PC-9 (cell line): ENCODE data around the gene TMEM185A. TPM values are rescaled to one million over a fixed set of nuclear protein-coding genes. Genes with fewer than 3 reads are reported as not detected.

Experiments
- BruUV-seq: library from RNA; stranded (reverse); fragments of 400-500 nt; replicated peaks from 2 replicates; lab custom pipeline; 2021; lab: Mats Ljungman, UMichigan
- CTCF ChIA-PET: fragments of 300-600 bp; sonication (Branson Sonifier 250); formaldehyde crosslinking; loops from one replicate; lab custom pipeline; 2022; ENCODE audit warnings: antibody characterized with exemption; lab: Charles Lee
- POLR2A ChIA-PET: fragments of 300-600 bp; sonication (Branson Sonifier 250); formaldehyde crosslinking; loops from one replicate; lab custom pipeline; 2022; ENCODE audit warnings: antibody characterized with exemption; ENCODE audit not compliant: unreplicated experiment; lab: Charles Lee
- DNase-seq, 2 experiments: peaks; one replicate each; pipeline versions ENCODE4 v3.0.0 to v3.0.0-alpha.2; 2015 to 2022; ENCODE audit warnings: mixed read lengths in 1 of 2
- H2AFZ ChIP-seq: fragments of 200-600 bp; sonication (generic); 2 replicates; pipeline ENCODE4 v1.8.1; 2017; ENCODE audit warnings: antibody characterized with exemption
- H3F3A ChIP-seq: fragments of 200-600 bp; sonication (generic); 2 replicates; pipeline ENCODE4 v1.8.1; 2017; ENCODE audit warnings: antibody characterized with exemption, mild to moderate bottlenecking, low read depth; ENCODE audit not compliant: insufficient read depth
- H3K27ac ChIP-seq: fragments of 200-600 bp; sonication (generic); 2 replicates; pipeline ENCODE4 v1.6.1; 2016; ENCODE audit warnings: mixed run types
- H3K27me3 ChIP-seq: fragments of 200-600 bp; sonication (generic); 2 replicates; pipeline ENCODE4 v1.6.1; 2016; ENCODE audit warnings: low read depth, mixed run types; ENCODE audit not compliant: insufficient read depth
- H3K36me3 ChIP-seq: fragments of 200-600 bp; sonication (generic); 2 replicates; pipeline ENCODE4 v1.6.1; 2016; ENCODE audit warnings: low read depth, mixed run types
- H3K4me1 ChIP-seq: fragments of 200-600 bp; sonication (generic); replicated peaks from 2 replicates; pipeline ENCODE4 v1.6.1; 2016; ENCODE audit warnings: mixed run types; ENCODE audit not compliant: insufficient read depth
- H3K4me2 ChIP-seq: fragments of 200-600 bp; sonication (generic); 2 replicates; pipeline ENCODE4 v1.6.1; 2017; ENCODE audit warnings: mixed run types
- H3K4me3 ChIP-seq: fragments of 200-600 bp; sonication (generic); 2 replicates; pipeline ENCODE4 v1.6.1; 2016; ENCODE audit warnings: mixed run types
- H3K79me2 ChIP-seq: fragments of 200-600 bp; sonication (generic); 2 replicates; pipeline ENCODE4 v1.6.1; 2017; ENCODE audit warnings: low read depth, mixed run types
- H3K9me2 ChIP-seq: fragments of 200-600 bp; sonication (generic); 2 replicates; pipeline ENCODE4 v1.8.1; 2017; ENCODE audit warnings: mild to moderate bottlenecking; ENCODE audit not compliant: insufficient read depth
- H3K9me3 ChIP-seq: fragments of 200-600 bp; sonication (generic); 2 replicates; pipeline ENCODE4 v1.8.1; 2016; ENCODE audit warnings: low read depth; ENCODE audit not compliant: insufficient read depth
- H4K20me1 ChIP-seq: fragments of 200-600 bp; sonication (generic); 2 replicates; pipeline ENCODE4 v1.8.1; 2017; ENCODE audit not compliant: insufficient read depth
- CTCF ChIP-seq: fragments of 200-600 bp; sonication (generic); conservative IDR thresholded peaks from 2 replicates; pipeline ENCODE4 v1.6.1; 2017; ENCODE audit warnings: mixed run types, antibody characterized with exemption, mild to moderate bottlenecking, moderate library complexity
- EZH2 ChIP-seq: fragments of 200-600 bp; sonication (generic); IDR thresholded peaks from 2 replicates; pipeline ENCODE4 v1.8.0; 2017; ENCODE audit warnings: antibody characterized with exemption, low read depth
- intact Hi-C: fragments of 100-400 bp; cut with micrococcal nuclease; formaldehyde crosslinking; loops from one replicate; pipeline ENCODE4 v1.10.0; 2022; ENCODE audit not compliant: unreplicated experiment
- total RNA-seq: library from RNA; stranded (reverse); gene quantifications from 2 replicates; pipeline ENCODE4 v1.2.3, GENCODE V29; 2021

TMEM185A gene
- total RNA-seq, 1 experiment from 2014 or later = 39.5 TPM

GRCh38 chrX:149641835-149642234, 10.2 kb upstream of the TMEM185A start:
- TF ChIP-seq EZH2 = no peak
- no peak for TF ChIP-seq CTCF
- intact Hi-C loops = no loop called here

GRCh38 chrX:149641432-149641831, 9.8 kb upstream of the TMEM185A start:
- no peak overlapping the region for H3K27ac ChIP-seq
- no peak overlapping the region for H2AFZ ChIP-seq
- H4K20me1 ChIP-seq = no peaks in the 10 kb centered on the region
- no TSS peak for BruUV-seq
- POLR2A ChIA-PET = no interaction called here
- no peak for DNase-seq
- intact Hi-C loops = no loop called here
- no peaks in the 10 kb centered on the region for H3F3A ChIP-seq
- H3K79me2 ChIP-seq = no peaks in the 10 kb centered on the region
- H3K9me2 ChIP-seq = no peaks in the 10 kb centered on the region
- no peaks in the 10 kb centered on the region for H3K4me1 ChIP-seq
- peaks cover 61% of the 10 kb centered on the region for H3K27me3 ChIP-seq
- no peaks in the 10 kb centered on the region for H3K36me3 ChIP-seq
- CTCF ChIA-PET = no interaction called here
- H3K4me3 ChIP-seq = no peak overlapping the region
- H3K4me2 ChIP-seq = no peak overlapping the region
- no peak for TF ChIP-seq EZH2
- TF ChIP-seq CTCF = no peak
- no peaks in the 10 kb centered on the region for H3K9me3 ChIP-seq

More at GRCh38 chrX:149641835-149642234, 10.2 kb upstream of the TMEM185A start:
- DNase-seq = no peak
- no peaks in the 10 kb centered on the region for H3K9me3 ChIP-seq
- H3F3A ChIP-seq = no peaks in the 10 kb centered on the region
- ChIA-PET CTCF (no interaction called here), POLR2A (no interaction called here)
- H3K79me2 ChIP-seq = no peaks in the 10 kb centered on the region
- H2AFZ ChIP-seq = no peak overlapping the region
- peaks cover 61% of the 10 kb centered on the region for H3K27me3 ChIP-seq
- H3K4me1 ChIP-seq = no peaks in the 10 kb centered on the region
- no peak overlapping the region for H3K27ac ChIP-seq
- no peaks in the 10 kb centered on the region for H4K20me1 ChIP-seq
- H3K4me2 ChIP-seq = no peak overlapping the region
- H3K4me3 ChIP-seq = no peak overlapping the region
- no peaks in the 10 kb centered on the region for H3K9me2 ChIP-seq
- no peaks in the 10 kb centered on the region for H3K36me3 ChIP-seq
- no TSS peak for BruUV-seq

GRCh38 chrX:149639568-149639967, 8.0 kb upstream of the TMEM185A start:
- no peaks in the 10 kb centered on the region for H4K20me1 ChIP-seq
- H3K79me2 ChIP-seq = no peaks in the 10 kb centered on the region
- no peak overlapping the region for H3K4me3 ChIP-seq
- no peaks in the 10 kb centered on the region for H3F3A ChIP-seq
- no peak for TF ChIP-seq EZH2
- no peak for TF ChIP-seq CTCF
- no peaks in the 10 kb centered on the region for H3K36me3 ChIP-seq
- no TSS peak for BruUV-seq
- H2AFZ ChIP-seq = no peak overlapping the region
- peaks cover 70% of the 10 kb centered on the region for H3K27me3 ChIP-seq
- intact Hi-C loops = no loop called here
- H3K9me2 ChIP-seq = no peaks in the 10 kb centered on the region
- no peak overlapping the region for H3K4me2 ChIP-seq
- no peaks in the 10 kb centered on the region for H3K9me3 ChIP-seq
- POLR2A ChIA-PET = no interaction called here
- no peaks in the 10 kb centered on the region for H3K4me1 ChIP-seq
- CTCF ChIA-PET = no interaction called here
- DNase-seq = no peak
- H3K27ac ChIP-seq = no peak overlapping the region
